Ovary (tissue), 3 donors: ENCODE measurements around the gene KAT2B.

Experiments used
- CTCF ChIP-seq, 3 donors: fragments of 450-650 bp in 2 of 3; fragments of 200-600 bp in 1 of 3; IDR thresholded peaks; one replicate each; pipeline versions ENCODE4 v1.5.1 to v1.8.0; 2016 to 2022; ENCODE audit warnings: antibody characterized with exemption in 3 of 3, mild to moderate bottlenecking in 1 of 3
- EP300 ChIP-seq: sonication (generic); formaldehyde crosslinking; IDR thresholded peaks from one replicate; pipeline ENCODE4 v1.6.1; 2017; ENCODE audit warnings: antibody characterized with exemption
- POLR2A ChIP-seq: fragments of 450-650 bp; IDR thresholded peaks from one replicate; pipeline ENCODE4 v1.6.1; 2017; ENCODE audit warnings: antibody characterized with exemption, mild to moderate bottlenecking, moderate library complexity
- donor health status: DM: no; HTN: no; CAD: no.

- TF ChIP-seq CTCF (IDR thresholded peaks at IDR 0.05) (no peak), POLR2A (no peak), EP300 (no peak)
Observed at GRCh38 chr3:20060974-20061685, 20.9 kb downstream of the KAT2B start.
